PC-9 (cell line): ENCODE data around the gene ARMCX6.

Experiments
- EZH2 ChIP-seq: fragments of 200-600 bp; sonication (generic); IDR thresholded peaks from 2 replicates; pipeline ENCODE4 v1.8.0; 2017; ENCODE audit warnings: antibody characterized with exemption, low read depth
- TF ChIP-seq, protein P1 (sequence below): fragments of 200-600 bp; sonication (generic); conservative IDR thresholded peaks from 2 replicates; pipeline ENCODE4 v1.6.1; 2017; ENCODE audit warnings: mixed run types, antibody characterized with exemption, mild to moderate bottlenecking, moderate library complexity

DNA sequence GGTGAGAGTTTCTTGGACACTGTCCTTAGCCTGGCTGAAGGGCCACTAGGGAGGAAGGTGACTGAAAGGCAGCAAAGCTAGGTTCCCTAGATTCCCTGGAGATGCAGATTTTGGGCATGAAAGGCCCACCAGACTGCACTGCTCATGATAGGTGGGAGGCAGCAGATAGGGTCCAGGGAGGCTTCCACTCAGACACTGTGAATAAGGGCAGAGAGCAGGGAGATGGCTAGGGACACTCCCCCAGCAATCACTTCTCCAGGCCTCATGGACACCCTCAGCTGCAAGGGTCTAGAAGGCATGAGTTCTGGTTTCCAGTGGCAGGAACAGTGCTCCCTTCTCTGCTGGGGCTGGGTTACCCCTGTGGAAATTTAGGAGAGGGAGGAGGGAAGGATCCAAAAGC is 21.8 kb upstream of the ARMCX6 start:
- TF ChIP-seq, protein P1, sequence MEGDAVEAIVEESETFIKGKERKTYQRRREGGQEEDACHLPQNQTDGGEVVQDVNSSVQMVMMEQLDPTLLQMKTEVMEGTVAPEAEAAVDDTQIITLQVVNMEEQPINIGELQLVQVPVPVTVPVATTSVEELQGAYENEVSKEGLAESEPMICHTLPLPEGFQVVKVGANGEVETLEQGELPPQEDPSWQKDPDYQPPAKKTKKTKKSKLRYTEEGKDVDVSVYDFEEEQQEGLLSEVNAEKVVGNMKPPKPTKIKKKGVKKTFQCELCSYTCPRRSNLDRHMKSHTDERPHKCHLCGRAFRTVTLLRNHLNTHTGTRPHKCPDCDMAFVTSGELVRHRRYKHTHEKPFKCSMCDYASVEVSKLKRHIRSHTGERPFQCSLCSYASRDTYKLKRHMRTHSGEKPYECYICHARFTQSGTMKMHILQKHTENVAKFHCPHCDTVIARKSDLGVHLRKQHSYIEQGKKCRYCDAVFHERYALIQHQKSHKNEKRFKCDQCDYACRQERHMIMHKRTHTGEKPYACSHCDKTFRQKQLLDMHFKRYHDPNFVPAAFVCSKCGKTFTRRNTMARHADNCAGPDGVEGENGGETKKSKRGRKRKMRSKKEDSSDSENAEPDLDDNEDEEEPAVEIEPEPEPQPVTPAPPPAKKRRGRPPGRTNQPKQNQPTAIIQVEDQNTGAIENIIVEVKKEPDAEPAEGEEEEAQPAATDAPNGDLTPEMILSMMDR, result no peak
- TF ChIP-seq EZH2, result no peak
